HG02588 (cell line): ENCODE results near the gene PC.
A peak's percentile ranks its signal among the peaks of the same experiment; 100 is the strongest.

Experiments
- ATAC-seq: cut with Tn5 transposase; IDR thresholded peaks from one replicate; pipeline ENCODE4 v1.9.1; 2021; ENCODE audit warnings: mild to moderate bottlenecking, moderate library complexity; ENCODE audit not compliant: unreplicated experiment

The PC gene

GRCh38 chr11:66858186-66858938 is 99.8 kb downstream of the PC start:
- no peak for ATAC-seq

DNA sequence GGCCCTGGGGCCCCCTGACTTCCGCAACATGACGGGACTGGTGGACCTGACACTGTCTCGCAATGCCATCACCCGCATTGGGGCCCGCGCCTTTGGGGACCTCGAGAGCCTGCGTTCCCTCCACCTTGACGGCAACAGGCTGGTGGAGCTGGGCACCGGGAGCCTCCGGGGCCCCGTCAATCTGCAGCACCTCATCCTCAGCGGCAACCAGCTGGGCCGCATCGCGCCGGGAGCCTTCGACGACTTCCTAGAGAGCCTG is 100.3 kb downstream of the PC start:
- no peak for ATAC-seq

DNA sequence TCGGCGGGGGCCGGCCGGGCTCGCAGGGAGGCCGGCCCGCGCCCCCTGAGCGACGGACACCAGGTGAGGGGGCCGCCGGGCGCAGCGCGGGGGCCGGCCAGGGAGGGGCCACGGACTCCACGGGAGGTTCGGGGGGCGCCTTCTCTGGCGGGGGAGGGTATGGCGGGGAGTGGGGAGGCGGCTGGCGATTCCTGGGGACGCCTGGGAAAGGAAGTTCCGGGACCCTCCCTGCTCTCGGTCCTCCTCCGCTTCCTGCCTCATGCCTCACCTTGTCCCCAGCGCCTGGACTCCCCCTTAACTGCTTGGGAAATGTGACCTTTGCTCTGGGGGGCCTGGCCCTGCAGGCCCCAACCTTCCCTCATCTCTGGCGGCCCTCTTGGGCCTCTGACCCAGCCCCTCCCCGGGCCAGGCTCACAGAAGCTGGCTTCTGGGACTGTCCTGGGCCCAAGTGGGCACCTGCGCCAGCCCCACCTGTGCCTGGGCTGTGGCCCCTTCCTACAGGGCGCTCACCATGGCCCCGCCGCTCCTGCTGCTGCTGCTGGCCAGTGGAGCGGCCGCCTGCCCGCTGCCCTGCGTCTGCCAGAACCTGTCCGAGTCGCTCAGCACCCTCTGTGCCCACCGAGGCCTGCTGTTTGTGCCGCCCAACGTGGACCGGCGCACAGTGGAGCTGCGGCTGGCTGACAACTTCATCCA is 100.8 kb downstream of the PC start:
- peak; percentile 16 for ATAC-seq

GRCh38 chr11:66856496-66857233 is 101.5 kb downstream of the PC start, which contains the start of gene LRFN4:
LRFN4 (plus strand) TSS chr11:66857064; CDS start chr11:66857745, 681 bp downstream.
- peak; percentile 21 for ATAC-seq

DNA sequence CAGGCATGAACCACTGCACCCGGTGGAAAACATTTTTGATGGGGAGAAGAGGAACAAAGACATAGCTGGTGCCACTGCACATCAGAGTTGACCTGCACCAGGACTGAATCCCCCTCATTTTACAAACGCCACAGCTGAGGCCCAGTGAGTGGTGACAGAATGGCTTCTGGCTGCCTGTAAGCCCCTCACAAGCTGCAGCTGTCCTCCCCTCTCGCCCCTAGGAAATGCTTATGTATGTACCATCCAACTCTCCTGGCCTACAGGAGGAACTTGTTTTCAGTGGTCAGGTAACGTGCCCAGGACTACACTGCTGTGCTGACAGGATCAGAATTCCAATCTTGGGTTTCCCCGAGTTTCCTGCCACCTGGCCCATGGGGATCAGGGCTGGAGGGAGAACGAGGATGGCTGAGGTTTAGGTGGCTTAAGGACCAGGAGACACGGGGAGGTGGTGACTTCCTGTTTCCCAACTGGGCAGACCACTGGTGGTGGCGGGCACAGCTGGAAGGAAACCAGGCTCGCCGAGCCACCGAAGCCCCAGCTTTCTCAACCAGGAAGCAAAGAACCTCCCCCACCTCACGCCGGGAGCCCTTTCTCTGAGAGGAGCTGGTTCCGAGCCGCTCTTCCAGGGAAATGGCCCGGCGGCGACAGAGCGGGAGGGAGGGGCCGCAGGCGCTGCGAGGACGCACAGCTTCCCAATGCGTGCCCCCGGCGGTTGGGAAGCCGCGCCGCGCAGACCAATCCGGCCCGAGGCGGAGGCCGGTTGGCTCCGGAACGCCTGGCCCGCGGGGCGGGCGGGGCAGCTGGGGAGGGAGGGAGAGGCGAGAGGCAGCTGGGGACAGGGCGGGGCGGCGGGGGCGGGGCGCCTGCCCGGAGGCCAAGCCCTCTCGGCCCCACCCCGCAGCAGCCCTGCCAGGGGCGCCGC is 102.3 kb downstream of the PC start:
- peak; percentile 67 for ATAC-seq

DNA sequence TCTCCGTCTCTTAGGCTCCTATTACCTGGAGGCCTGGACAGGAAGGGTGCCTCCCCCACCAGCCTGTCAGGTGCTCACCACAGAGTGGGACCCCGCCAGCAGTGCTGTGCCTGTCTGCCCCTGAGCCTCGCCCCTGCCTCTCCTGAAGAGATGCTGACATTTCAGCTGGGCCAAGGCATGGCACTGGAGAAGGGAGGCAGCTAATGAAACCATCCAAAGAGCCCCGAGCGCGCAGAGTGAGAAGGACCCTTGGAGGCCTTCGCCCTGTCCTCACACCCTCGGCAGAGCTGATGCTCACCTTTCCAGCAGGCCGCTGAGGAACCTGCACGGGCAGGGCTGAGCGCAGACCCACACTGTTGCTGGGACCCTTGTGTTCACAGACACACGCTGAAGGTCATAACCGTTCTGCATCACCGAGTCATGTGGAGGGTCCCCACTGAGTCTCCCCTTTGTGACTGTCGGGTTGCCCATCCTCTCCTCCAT is 103.4 kb downstream of the PC start:
- ATAC-seq: no peak

DNA sequence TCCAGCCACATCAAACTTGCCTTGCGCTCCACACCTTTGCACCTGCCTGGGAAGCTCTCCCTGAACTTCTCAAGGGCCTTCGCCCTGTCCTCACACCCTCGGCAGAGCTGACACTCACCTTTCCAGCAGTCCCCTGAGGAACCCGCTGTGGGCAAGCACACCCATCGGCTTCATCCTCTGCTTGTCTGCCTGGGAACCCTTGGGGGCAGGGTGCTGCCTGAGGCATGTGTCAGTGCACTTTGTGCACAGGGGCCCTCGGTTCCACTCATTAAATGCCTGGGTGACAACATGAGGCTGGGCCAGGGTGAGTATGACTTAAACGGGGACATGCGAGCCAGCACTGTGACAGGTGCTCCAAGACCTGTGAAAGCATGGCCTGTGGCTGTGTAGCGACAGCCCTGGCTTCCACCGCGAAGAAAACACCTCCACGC is 103.9 kb downstream of the PC start:
- no peak for ATAC-seq

GRCh38 chr11:66853242-66854229 is 104.6 kb downstream of the PC start:
- ATAC-seq: no peak

GRCh38 chr11:66852466-66853241 is 105.5 kb downstream of the PC start:
- no peak for ATAC-seq

DNA sequence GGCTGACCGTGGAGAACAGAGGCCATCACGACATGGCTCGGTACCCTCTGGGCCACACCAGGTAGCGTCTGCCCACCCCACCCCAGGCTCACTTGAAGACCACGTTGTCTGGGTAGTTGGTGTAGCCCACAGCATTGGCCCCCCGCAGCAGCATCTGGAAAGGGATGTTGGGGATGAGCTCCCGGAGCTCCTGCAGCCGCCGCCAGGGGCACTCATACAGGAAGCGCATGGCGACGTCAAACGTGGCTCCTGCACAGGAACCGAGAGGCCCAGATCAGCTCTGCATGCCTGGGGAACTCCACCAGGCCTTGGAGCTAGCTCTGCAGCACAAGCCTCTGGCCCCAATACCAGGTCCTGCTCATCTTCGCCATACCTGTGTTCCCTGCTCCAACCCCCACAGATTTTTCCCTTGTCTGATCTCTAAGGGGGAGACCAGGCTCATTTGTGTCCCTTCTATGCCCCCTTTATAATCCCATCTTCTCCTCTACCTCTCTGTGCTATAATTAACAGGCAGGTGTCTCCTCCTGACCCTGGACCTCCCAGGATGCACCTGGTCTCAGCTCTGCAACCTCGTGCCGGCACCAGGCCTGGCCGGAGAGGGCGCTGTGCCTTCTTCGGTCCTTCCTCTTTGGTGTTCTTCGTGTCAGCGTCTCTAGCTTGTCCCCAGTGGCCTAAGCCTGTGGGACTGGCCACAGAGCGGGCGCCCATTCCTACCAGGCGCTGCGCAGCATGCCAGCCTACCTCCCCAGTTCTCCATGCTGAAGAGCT is 106.3 kb downstream of the PC start:
- no peak for ATAC-seq

GRCh38 chr11:66851239-66851596 is 107.0 kb downstream of the PC start:
- no peak for ATAC-seq

DNA sequence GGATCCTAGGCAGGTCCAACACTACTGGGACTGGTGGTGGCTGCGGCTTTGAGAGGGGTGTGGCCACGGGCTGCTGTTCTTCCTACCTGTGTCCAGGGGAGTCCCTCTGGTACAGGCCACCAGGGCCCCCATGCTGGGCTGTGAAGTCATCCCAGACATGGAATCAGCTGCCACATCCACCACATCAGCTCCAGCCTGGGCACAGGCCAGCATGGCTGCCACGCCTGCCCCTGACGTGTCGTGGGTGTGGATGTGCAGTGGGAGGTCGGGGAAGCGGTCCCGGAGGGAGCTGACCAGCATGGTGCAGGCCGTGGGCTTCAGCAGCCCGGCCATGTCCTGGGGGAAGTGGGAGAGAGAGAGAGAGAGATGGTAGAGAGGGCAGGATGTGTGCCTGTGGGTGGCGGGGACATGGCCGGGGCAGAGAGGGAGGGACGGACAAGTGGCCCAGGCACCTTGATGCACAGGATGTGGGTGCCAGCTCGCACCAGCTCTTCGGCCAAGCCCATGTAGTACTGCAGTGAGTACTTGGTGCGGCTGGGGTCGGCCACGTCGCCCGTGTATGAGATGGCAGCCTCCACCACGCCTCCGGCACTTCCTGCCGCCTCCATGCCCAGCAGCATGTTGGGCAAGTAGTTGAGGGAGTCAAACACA is 107.5 kb downstream of the PC start:
- ATAC-seq: no peak

GRCh38 chr11:66850235-66850587 is 108.0 kb downstream of the PC start:
- no peak for ATAC-seq

DNA sequence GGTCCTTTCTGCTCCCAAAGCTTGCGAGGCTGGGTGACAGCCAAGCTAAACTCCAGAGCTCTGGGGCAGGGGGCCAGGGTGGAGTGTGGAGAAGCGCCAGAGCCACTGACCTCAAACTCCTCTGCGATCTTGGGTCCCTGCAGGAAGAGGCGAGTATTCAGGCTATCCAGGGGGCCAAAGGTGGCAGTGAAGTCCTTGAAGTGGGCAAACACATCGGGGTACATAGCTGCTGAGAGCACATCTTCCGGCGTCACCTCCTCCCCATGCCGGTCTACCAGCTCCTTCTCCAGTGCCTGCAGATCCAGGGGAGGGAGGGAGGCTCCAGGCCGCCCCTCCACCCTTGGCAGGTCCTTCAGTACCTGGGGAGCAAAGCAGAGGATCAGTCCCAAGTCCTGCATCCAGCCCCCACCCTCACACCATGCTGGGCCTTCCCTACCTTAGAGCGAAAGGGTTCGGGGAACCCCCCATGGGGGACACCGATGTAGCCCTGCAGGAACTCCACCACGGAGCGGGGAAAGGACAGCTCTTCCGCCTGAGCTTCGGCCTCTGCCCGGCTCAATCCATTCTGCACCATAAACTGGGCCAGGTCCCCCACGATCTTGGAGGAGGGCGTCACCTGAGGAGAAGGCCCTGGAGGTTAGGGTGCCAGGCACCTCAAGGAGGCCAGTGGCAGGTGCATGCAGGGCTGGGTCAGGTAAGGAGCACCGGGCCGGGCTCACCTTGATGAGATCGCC is 108.5 kb downstream of the PC start:
- no peak for ATAC-seq

DNA sequence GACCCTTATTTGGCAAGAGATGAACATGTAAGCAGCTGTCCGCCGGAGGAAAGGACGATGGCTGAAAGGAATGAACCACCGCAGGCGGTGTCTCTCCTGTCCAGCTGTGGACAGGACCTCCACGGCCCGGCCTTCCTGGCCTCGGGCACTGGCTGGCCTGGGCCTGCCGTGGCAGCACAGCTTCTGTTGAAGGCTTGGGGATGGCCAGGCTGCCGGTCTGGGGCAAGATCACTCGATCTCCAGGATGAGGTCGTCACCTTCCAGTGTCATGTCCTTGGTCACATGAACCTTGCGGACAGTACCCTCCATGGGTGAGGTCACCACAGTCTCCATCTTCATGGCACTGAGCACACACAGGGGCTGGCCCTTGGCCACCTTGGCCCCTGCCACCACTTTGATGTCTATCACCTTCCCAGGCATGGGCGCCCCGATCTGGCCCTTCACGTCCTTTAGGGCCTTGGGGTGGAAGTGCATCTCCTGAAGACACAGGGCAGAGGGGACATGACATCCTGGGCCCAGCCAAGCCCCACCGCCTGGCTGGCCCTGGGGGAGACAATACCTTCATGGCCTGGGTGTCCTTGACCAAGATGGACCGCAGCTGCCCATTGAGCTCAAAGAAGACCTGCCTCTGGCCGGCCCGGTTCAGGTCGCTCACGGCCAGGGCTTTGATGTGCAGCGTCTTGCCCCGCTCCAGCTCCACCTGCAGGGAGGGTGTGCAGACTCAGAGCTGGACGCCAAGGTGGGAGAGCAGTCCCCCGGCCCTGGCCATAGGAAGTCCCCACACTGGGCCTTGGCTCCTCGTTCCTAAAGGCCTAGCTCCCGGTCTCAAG is 109.3 kb downstream of the PC start:
- ATAC-seq: no peak
